ENCODE measurements around the gene PCDHA3.

PCDHA3 gene

GRCh38 chr5:140764177-140764973, 36.5 kb upstream of the PCDHA3 start:
- Histone ChIP-seq H3K4me3 (ENCODE audit: low read depth, low read length) (no peak overlapping the region), H3K36me3 (ENCODE audit: control insufficient read depth in 2 of 2, insufficient read depth in 1 of 2, low read length in 2 of 2) (no peaks in the 10 kb centered on the region), H3K27ac (ENCODE audit: extremely low read depth, low read depth, low read length) (no peak overlapping the region), H3K9me3 (ENCODE audit: control insufficient read depth, insufficient read depth, low read depth, low read length) (no peaks in the 10 kb centered on the region), H3K4me1 (ENCODE audit: control insufficient read depth, insufficient read depth, low read length) (no peaks in the 10 kb centered on the region)
- CTCF ChIA-PET = interaction anchor here (1.2 kb wide), 1 partner anchor 57 kb away, joined by 4 read pairs; the partner anchor contains the start of gene PCDHA5
- POLR2A ChIA-PET = no interaction called here
- TF ChIP-seq ZNF48 (tag by site-specific recombination; IDR thresholded peaks at IDR 0.05) = no peak
- TF ChIP-seq ZNF561 (tag by site-specific recombination; IDR thresholded peaks at IDR 0.05; ENCODE audit: borderline replicate concordance) = no peak
- TF ChIP-seq ZNF423 (tag by site-specific recombination; IDR thresholded peaks at IDR 0.05) = no peak
- TF ChIP-seq SETDB1 (IDR thresholded peaks at IDR 0.05; ENCODE audit: insufficient read length, low read length) = peak; percentile 99
- TF ChIP-seq ZNF274 (IDR thresholded peaks at IDR 0.05; ENCODE audit: low read length) = peak; percentile 82
- peak; percentile 95 for TF ChIP-seq ZNF274 (tag by site-specific recombination; IDR thresholded peaks at IDR 0.05; ENCODE audit: borderline replicate concordance)
- no peak for TF ChIP-seq ZNF146 (tag by site-specific recombination; IDR thresholded peaks at IDR 0.05)
- no peak for TF ChIP-seq ZNF701 (tag by site-specific recombination; IDR thresholded peaks at IDR 0.05)
- no peak for TF ChIP-seq ZNF157 (tag by site-specific recombination; IDR thresholded peaks at IDR 0.05)

- ChIA-PET CTCF (no interaction called here), POLR2A (no interaction called here)
- Histone ChIP-seq H3K4me1 (ENCODE audit: control insufficient read depth, insufficient read depth, low read length) (no peaks in the 10 kb centered on the region), H3K36me3 (ENCODE audit: control insufficient read depth in 2 of 2, insufficient read depth in 1 of 2, low read length in 2 of 2) (no peaks in the 10 kb centered on the region), H3K4me3 (ENCODE audit: low read depth, low read length) (no peak overlapping the region), H3K9me3 (ENCODE audit: control insufficient read depth, insufficient read depth, low read depth, low read length) (no peaks in the 10 kb centered on the region), H3K27ac (ENCODE audit: extremely low read depth, low read depth, low read length) (no peak overlapping the region)
- TF ChIP-seq ZNF518A (tag by site-specific recombination; conservative IDR thresholded peaks at IDR 0.05; ENCODE audit: low read depth) (no peak), ZNF654 (tag by site-specific recombination; IDR thresholded peaks at IDR 0.05; ENCODE audit: low read depth) (no peak), KLF9 (tag by site-specific recombination; IDR thresholded peaks at IDR 0.05; ENCODE audit: low read depth) (no peak), ZNF558 (tag by site-specific recombination; IDR thresholded peaks at IDR 0.05) (peak; percentile 96), ZSCAN5A (tag by site-specific recombination; IDR thresholded peaks at IDR 0.05) (no peak), ZNF830 (tag by site-specific recombination; IDR thresholded peaks at IDR 0.05; ENCODE audit: low read depth) (no peak), ZNF510 (tag by site-specific recombination; IDR thresholded peaks at IDR 0.05; ENCODE audit: insufficient replicate concordance) (no peak)
Measured at GRCh38 chr5:140767444-140767843, 33.4 kb upstream of the PCDHA3 start.

Measured in HEK293 (cell line).